Occipital lobe (tissue), 2 donors: Measurements from ENCODE around the gene CAP2. TPM values are rescaled to one million over a fixed set of nuclear protein-coding genes. Genes with fewer than 3 reads are reported as not detected.

Experiments used
- DNase-seq: peaks from one replicate; lab custom pipeline; 2025; lab: John Stamatoyannopoulos, UW
- total RNA-seq: library from RNA; depleted of rRNA; stranded (reverse); fragments of >200 nt; gene quantifications from one replicate; pipeline ENCODE4 v1.2.3, GENCODE V29; 2014

CAP2 gene
- total RNA-seq, 1 donor from 2014 or later = 33.7 TPM

DNA sequence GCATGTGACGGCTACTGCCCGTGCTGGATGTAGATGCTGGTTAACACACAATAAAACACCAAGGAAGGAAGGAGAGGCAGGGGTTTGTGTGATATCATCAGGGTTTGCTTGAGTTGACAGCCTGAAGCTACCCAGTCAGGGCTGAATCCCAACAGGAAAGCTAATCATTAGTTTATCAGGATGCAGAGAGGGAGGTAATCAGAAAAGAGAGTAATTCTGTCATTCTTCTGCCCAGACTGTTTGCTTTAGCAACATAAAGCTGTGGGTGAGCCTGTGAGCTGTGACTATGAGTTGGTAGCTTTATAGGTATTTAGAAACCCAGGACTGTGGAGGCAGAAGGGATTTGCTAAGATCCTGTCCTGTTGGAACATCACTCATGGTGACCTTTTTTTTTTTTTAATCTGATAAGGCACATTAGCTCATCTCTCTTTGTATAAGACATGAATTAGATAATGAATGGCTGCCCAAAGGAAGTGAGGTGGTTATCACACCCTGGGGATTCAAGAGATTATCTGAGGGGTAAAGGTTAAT is 79.3 kb downstream of the CAP2 start:
- no peak for DNase-seq

DNA sequence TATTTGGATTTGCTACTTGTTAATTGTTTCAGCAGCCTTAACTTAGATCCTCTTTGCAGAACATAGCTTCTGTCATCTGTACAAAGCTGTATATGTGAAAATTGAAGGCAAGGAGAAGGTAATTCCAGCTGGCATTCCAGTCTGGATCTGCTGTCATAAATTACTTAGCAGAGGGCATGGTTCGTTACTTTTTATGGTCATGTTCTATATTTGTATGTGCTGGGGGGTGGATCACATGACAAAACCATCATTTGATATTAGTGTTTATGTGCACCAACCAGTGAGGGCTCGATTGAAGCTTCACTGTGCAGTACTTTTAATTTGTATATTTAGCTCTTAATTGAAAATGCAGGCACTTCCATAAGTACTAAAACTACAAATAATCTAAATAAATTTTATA is 80.2 kb downstream of the CAP2 start:
- no peak for DNase-seq

- no peak for DNase-seq
These were observed 80.9 kb downstream of the CAP2 start for GRCh38 chr6:17474289-17474688.

DNA sequence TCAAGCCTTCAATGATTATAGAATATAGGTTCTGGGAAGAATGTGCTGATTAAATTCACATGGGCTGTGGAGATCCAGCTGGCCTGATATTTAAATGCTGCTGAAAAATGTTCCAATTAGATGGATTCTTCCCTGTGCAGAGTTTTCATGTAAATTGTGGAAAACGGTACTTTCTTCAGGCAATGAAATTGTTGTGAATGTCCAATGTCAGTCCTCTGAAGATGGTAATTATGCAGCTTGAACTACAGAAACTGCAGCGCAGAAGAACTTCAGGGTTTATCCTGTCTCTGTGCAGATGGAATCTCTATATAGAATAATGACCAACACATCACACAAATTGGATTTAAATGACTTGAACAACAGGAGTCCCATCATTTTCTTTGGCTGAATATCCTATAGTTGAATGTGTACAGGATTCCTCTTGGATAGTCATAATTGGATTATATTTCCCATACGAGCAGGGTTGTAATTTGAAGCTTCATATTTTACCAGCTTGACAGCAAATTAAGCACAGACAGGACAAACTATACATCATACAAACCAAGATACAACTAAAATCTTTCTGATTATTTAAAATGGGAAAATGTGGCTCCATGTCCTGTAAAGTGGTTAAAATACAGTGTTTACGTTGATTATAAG is 82.3 kb downstream of the CAP2 start:
- no peak for DNase-seq

GRCh38 chr6:17476511-17476910 is 83.1 kb downstream of the CAP2 start:
- no peak for DNase-seq

DNA sequence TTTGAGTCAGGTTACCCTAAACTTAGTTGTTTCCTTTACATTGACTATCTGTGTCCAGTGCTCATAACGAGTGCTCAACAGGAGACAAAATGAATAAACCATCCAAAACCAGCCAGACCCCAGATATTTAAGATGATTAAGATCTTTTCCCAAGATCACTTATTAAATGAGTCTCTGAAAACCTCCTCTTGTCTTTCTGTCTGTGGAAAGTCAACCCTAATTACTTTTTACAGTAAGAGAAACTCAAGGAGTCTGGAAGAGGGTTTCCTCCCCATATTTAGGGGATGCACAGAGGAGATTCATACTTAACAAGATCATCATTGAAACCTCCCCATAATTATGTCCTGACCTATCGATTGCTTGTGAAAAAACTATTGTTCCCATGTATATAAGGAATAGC is 84.0 kb downstream of the CAP2 start:
- no peak for DNase-seq

DNA sequence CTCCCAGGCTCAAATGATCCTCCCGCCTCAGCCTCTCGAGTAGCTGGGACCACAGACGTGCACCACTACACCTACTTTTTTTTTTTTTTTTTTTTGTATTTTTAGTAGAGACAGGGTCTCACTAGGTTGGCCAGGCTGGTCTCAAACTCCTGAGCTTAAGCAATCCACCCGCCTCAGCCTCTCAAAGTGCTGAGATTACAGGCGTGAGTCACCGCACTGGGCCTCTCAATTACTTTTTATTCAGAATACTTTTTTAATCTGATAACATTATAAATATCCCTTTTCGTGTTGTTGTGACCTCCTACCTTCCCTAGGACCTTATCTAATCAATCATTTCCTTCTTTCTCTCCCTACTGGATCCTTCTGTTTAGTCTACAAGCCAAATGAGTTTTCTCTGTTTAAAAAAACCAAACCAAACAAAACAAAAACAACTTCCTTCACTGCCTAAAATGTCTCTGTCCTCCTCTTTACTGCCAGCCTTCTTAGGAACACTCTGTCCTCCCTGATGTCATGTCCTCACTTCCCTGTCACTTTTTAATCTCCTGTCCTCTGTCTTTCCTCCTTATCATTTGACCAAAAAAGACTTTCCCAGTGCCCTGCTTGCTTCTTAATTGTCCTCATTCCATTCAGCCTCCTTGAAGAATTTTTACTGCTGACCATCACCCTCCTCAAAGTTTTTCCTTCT is 85.0 kb downstream of the CAP2 start:
- DNase-seq = no peak

- no peak for DNase-seq
These were observed 85.6 kb downstream of the CAP2 start for GRCh38 chr6:17478946-17479345.

- no peak for DNase-seq
These were observed 87.1 kb downstream of the CAP2 start for GRCh38 chr6:17480476-17480875.

GRCh38 chr6:17482711-17483110 is 89.3 kb downstream of the CAP2 start:
- DNase-seq = no peak

DNA sequence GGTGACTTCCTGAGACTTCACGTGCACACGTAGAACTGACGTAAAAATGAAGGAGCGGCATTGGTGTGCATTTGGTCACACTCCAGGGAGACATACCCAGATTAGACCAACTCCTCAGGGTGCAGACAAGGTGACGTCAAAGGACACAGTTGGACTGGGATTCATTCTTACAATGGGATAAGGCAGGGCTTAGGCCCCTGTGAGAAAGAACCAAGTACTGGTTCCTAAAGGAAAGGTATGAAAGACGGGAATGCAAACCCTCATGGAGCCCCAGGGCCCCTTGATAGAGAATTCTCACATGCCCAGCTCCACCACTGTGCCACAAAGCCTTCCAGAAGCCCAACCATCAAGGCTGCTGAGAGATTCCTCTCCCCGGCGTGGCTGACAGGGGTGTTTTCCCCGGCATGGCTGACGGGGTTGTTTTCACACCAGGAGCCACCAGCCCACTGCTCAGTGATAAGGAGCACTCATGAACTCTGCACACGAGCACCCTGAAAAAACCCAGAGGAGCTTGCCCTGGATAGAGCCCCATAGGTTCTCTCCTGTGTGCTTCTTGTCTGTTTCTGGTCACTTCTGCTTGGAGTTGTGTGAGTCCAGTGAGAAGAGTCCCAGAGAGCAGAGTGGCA is 90.1 kb downstream of the CAP2 start:
- no peak for DNase-seq

DNA sequence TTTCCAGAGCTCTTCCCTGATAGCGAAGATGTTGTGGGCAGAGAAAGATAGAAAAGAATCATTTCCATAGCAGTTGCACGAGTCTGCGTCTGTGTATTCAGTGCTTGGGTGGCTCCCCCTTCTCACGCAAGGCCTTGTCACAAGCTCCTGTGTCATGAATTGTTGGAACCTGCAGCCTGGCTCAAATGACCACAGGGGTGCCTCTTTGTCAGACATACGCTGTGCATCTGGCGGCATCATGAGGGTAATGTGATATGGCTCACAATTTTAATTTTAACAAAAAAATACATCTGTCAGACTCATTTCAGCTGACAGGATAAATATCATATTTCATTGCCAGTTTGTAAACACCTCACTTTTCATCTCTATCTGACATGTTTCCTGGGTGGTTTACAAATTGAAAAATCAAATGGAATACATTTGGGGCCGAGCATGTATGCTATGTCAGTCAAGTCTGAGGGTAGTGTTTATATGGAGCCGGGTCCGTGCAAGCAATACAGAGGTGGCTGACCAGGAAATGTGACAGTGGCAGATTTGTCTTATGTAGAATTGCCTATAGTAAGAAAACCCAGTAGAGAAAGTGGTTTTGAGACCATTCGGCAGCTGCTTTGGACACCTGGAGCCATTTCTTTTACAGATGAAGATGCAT is 90.9 kb downstream of the CAP2 start:
- DNase-seq = no peak

- no peak for DNase-seq
These were observed 91.8 kb downstream of the CAP2 start for GRCh38 chr6:17485181-17485580.

- DNase-seq = no peak
These were observed 92.6 kb downstream of the CAP2 start for GRCh38 chr6:17485946-17486345.

- DNase-seq = no peak
These were observed 93.3 kb downstream of the CAP2 start for GRCh38 chr6:17486680-17487079.

GRCh38 chr6:17490724-17491123 is 97.3 kb downstream of the CAP2 start:
- no peak for DNase-seq

DNA sequence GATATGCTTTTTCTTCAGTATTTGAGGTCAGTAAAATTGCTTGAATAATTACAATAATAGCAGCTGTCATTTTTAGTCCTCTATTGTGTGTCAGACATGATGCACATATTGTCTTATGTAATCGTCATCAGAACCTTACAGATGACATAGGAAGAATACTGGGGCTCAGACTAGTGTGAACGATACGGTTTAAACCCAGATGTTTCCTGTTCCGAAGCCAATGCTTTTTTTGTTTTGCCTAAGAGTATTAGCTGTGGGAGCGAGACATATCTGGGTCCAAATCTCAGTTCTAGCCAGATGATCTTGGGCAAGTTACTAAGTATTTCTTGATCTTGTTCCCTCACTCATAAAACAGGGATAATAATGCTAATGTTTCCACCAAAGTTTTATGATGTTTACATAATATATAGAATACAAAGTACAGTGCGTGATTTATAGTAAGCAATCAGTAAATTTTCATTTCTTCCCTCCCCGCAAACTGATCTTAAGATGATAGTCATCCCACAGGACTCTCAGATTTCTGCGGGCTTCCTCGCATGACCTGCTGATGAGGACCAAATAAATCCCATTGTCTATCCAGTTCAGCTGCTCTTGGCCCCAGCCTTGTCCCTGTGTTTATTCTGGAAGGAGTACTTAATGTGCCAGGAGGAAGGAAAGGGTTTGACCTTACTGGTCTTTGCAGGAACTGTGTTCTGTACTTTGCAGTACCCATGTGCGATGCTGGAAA is 98.2 kb downstream of the CAP2 start:
- no peak for DNase-seq

GRCh38 chr6:17492350-17492749 is 99.0 kb downstream of the CAP2 start:
- no peak for DNase-seq

- no peak for DNase-seq
These were observed 99.9 kb downstream of the CAP2 start for GRCh38 chr6:17493286-17493685.

DNA sequence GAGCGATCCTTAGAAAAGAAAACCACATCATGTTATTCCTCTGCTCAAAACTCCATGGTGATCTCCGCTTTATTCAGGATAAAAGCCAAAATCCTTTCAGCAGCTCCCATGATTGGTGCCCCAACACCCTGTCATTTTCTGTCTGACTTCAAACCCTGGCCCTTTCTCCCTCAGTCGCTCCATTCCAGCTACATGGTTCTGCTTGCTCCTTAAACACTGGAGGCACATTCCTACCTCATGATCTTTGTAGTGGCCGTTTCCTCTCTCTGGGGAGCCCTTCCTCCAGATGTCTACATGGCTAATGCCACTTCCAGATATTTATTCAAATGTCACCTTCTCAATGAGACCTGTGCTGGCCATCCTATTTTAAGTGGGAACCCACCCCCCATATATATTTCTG is 100.8 kb downstream of the CAP2 start:
- DNase-seq = no peak

DNA sequence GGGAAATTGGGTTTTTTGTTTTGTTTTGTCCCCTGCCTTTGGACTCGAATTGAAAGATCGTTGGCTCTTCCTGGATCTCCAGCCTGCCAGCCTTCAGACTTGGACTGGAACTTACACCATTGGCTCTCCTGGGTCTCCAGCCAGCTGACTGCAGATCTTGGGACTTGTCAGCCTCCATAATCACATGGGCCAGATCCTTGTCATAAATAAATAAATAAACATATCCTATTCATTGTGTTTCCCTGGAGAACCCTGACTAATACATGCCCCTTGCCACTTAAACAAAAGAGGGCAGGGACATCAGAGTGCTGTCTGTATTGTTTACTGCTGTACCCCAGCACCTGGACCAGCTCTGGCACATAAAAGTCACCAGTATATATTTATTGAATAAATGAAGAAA is 101.5 kb downstream of the CAP2 start:
- no peak for DNase-seq
